ENCODE data around the gene PDF. TPM values are rescaled to one million over a fixed set of nuclear protein-coding genes. Genes with fewer than 3 reads are reported as not detected.

The PDF gene
- total RNA-seq, 1 donor from 2014 or later = 49.9 TPM

- no peak for TF ChIP-seq CTCF (IDR thresholded peaks at IDR 0.05)
- peak in 1 of 2 donors; percentile 54 for DNase-seq (ENCODE audit: low spot score in 2 of 2)
- Histone ChIP-seq H3K4me1 (no peaks in the 10 kb centered on the region), H3K4me3 (no peak overlapping the region), H3K9me3 (no peaks in the 10 kb centered on the region), H3K27ac (no peak overlapping the region), H3K36me3 (peaks cover 89 to 96% of the 10 kb centered on the region in 2 donors), H3K27me3 (no peaks in the 10 kb centered on the region)
- intact Hi-C loops (cut with DNase I) = loop anchor here (10.0 kb wide), 1 partner anchor 784 kb away; the partner anchor contains the start of gene ZFP90
Observed at GRCh38 chr16:69318911-69319289, 11.5 kb downstream of the PDF start.

- intact Hi-C loops (cut with DNase I) = loop anchor here (10.0 kb wide), 1 partner anchor 784 kb away; the partner anchor contains the start of gene ZFP90
- no peaks in the 10 kb centered on the region for H3K9me3 ChIP-seq
- H3K4me1 ChIP-seq = no peaks in the 10 kb centered on the region
- no peak overlapping the region for H3K27ac ChIP-seq
- no peaks in the 10 kb centered on the region for H3K27me3 ChIP-seq
- peaks cover 84 to 90% of the 10 kb centered on the region in 2 donors for H3K36me3 ChIP-seq
- no peak overlapping the region for H3K4me3 ChIP-seq
- TF ChIP-seq CTCF (IDR thresholded peaks at IDR 0.05) = no peak
- peak in 1 of 2 donors; percentile 52 for DNase-seq (ENCODE audit: low spot score in 2 of 2)
Observed at GRCh38 chr16:69318177-69318910, 12.0 kb downstream of the PDF start.

- H3K4me3 ChIP-seq = no peak overlapping the region
- intact Hi-C loops (cut with DNase I) = loop anchor here (10.0 kb wide), 1 partner anchor 782 kb away; the partner anchor contains the start of gene ZFP90
- peaks cover 69 to 73% of the 10 kb centered on the region in 2 donors for H3K36me3 ChIP-seq
- no peak overlapping the region for H3K27ac ChIP-seq
- no peaks in the 10 kb centered on the region for H3K9me3 ChIP-seq
- H3K27me3 ChIP-seq = no peaks in the 10 kb centered on the region
- no peak for DNase-seq (ENCODE audit: low spot score in 2 of 2)
- peaks cover 6 to 14% of the 10 kb centered on the region in 2 donors for H3K4me1 ChIP-seq
- no peak for TF ChIP-seq CTCF (IDR thresholded peaks at IDR 0.05)
Observed at GRCh38 chr16:69316595-69317034, 13.8 kb downstream of the PDF start.

GRCh38 chr16:69315486-69316311 lies 14.7 kb downstream of the PDF start:
- intact Hi-C loops (cut with DNase I) = loop anchor here (10.0 kb wide), 1 partner anchor 781 kb away; the partner anchor contains the start of gene ZFP90
- Histone ChIP-seq H3K9me3 (no peaks in the 10 kb centered on the region), H3K36me3 (peaks cover 60 to 64% of the 10 kb centered on the region in 2 donors), H3K4me3 (no peak overlapping the region), H3K4me1 (peaks cover 6 to 14% of the 10 kb centered on the region in 2 donors), H3K27me3 (no peaks in the 10 kb centered on the region), H3K27ac (no peak overlapping the region)
- TF ChIP-seq CTCF (IDR thresholded peaks at IDR 0.05) = no peak
- DNase-seq (ENCODE audit: low spot score in 2 of 2) = no peak

- H3K36me3 ChIP-seq = peaks cover 48 to 52% of the 10 kb centered on the region in 2 donors
- H3K27ac ChIP-seq = no peak overlapping the region
- H3K9me3 ChIP-seq = no peaks in the 10 kb centered on the region
- H3K27me3 ChIP-seq = no peaks in the 10 kb centered on the region
- DNase-seq (ENCODE audit: low spot score in 2 of 2) = peak in 1 of 2 donors; percentile 55
- H3K4me1 ChIP-seq = peaks cover 6 to 18% of the 10 kb centered on the region in 2 donors
- intact Hi-C loops (cut with DNase I) = loop anchor here (5.0 to 10.0 kb wide), 2 partner anchors 37 to 780 kb away; partner anchors contain the start of gene ZFP90
- H3K4me3 ChIP-seq = no peak overlapping the region
- TF ChIP-seq CTCF (IDR thresholded peaks at IDR 0.05) = no peak
Observed at GRCh38 chr16:69314534-69314933, 15.9 kb downstream of the PDF start.
